GM21447 (cell line): Measurements from ENCODE around the gene PLXDC1.
A peak's percentile ranks its signal among the peaks of the same experiment; 100 is the strongest.
"Not testable (repeated sequence)": the region's sequence is repeated elsewhere in the genome, so short reads cannot be mapped to it uniquely, and the experiment has no call there.

Experiments
- ATAC-seq: cut with Tn5 transposase; IDR thresholded peaks from one replicate; pipeline ENCODE4 v1.9.1; 2021; ENCODE audit not compliant: unreplicated experiment

The PLXDC1 gene

DNA sequence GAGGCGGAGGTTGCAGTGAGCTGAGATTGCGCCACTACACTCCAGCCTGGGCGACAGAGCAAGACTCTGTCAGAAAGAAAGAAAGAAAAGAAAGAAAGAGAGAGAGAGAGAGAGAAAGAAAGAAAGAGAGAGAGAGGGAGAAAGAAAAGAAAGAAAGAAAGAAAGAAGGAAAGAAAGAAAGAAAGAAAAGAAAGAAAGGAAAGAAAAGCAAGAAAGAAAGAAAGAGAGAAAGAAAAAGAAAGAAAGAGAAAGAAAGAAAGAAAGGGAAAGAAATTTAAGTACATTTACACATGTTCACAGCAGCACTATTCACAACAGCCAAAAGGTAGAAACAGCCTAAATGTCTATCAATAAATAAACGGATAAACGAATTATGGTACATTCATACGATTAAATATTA lies 21.9 kb downstream of the PLXDC1 start:
- not testable (repeated sequence) for ATAC-seq

GRCh38 chr17:39126436-39126835 lies 25.0 kb downstream of the PLXDC1 start:
- ATAC-seq = no peak

- ATAC-seq = no peak
Measured at GRCh38 chr17:39125143-39125875, 26.1 kb downstream of the PLXDC1 start.

DNA sequence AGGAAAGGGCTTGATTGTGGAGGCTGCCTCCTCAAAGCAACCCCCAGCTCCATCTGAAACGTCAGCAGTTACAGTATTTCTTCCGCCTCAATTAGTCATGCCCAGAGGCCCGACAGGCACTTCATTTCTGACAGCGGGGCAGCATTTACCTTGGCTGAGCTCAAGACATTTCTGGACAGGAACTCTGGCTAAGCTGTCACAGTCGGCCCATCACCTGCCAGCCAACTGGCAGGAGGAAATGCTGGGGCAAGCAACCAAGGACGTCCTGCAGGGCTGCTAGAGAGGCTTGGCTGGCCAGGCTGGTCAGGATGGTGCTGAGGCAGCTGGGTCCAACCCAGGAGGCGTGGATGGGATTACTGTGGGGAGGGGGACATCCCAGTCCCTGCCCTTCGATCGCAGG lies 27.8 kb downstream of the PLXDC1 start:
- ATAC-seq = no peak

DNA sequence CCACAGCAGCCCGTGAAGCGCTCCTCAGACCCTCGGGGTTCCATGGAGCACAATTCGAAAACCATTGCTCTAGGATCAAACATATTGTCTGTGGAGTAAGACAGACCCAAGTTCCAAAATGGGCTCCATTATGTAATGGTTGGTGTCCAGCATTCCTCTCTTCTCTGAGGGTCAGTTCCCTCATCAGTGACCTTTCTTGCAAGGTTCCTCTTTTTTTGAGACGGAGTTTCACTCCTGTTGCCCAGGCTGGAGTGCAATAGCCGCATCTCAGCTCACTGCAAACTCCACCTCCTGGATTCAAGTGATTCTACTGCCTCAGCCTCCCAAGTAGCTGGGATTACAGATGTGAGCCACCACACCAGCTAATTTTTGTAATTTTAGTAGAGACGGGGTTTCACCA lies 28.4 kb downstream of the PLXDC1 start:
- ATAC-seq = no peak

DNA sequence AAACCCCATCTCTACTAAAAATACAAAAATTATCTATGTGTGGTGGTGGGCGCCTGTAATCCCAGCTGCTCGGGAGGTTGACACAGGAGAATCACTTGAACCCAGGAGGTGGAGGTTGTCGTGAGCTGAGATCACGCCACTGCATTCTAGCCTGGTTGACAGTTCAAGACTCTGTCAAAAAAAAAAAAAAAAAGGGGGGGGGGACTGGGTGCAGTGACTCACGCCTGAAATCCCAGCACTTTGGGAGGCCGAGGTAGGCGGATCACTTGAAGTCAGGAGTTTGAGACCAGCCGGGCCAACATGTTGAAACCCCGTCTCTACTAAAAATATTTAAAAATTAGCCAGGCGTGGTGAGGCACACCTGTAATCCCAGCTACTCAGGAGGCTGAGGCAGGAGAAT lies 29.5 kb downstream of the PLXDC1 start:
- ATAC-seq = not testable (repeated sequence)

- peak; percentile 63 for ATAC-seq
Measured at GRCh38 chr17:39118674-39119419, 32.6 kb downstream of the PLXDC1 start.

DNA sequence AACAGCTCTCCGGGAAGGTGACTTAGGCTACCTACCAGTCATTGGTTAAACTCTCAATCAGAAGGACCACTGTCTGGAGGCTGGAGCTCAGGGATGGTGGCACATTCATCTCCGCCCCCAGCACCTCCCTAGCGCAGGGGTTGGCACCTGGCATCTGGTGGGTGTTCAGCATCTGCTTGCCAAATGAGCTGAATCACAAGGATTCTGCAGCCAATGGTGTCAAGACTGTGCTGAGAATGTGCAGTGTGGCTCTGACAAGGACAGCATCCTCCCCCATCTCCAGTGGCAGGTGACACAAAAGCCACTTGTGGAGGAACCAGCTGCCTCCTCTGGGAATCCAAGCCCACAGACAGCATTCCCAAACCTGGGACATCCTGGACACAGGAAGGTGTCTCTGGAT lies 35.2 kb downstream of the PLXDC1 start:
- no peak for ATAC-seq

- no peak for ATAC-seq
Measured at GRCh38 chr17:39115135-39115534, 36.3 kb downstream of the PLXDC1 start.

- ATAC-seq = no peak
Measured at GRCh38 chr17:39114723-39115122, 36.7 kb downstream of the PLXDC1 start.

GRCh38 chr17:39113871-39114270 lies 37.6 kb downstream of the PLXDC1 start:
- ATAC-seq = no peak

- ATAC-seq = no peak
Measured at GRCh38 chr17:39110435-39111136, 40.9 kb downstream of the PLXDC1 start.

- no peak for ATAC-seq
Measured at GRCh38 chr17:39108461-39109375, 42.7 kb downstream of the PLXDC1 start.

DNA sequence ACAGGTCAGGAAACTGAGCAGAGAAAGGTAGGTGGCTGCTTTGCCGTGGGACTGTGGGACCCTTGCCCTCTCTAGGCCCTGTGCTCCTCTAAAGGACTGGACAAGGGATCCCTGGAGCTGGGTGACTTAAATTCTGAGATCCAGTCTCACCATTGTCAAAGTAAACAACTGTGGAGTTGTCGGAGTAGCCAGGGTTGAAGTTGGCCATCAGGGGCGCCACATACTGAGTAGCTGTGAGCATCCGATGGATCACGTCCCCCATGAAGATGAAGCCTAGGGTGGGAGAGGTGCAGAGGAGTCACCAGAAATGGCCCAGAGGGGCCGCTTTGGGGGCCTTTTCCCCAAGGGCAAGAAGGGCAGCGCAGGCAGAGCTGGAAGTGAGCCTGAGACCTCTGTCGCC lies 43.5 kb downstream of the PLXDC1 start:
- ATAC-seq = no peak

GRCh38 chr17:39107155-39107554 lies 44.3 kb downstream of the PLXDC1 start:
- no peak for ATAC-seq

- no peak for ATAC-seq
Measured at GRCh38 chr17:39105705-39106104, 45.7 kb downstream of the PLXDC1 start.

DNA sequence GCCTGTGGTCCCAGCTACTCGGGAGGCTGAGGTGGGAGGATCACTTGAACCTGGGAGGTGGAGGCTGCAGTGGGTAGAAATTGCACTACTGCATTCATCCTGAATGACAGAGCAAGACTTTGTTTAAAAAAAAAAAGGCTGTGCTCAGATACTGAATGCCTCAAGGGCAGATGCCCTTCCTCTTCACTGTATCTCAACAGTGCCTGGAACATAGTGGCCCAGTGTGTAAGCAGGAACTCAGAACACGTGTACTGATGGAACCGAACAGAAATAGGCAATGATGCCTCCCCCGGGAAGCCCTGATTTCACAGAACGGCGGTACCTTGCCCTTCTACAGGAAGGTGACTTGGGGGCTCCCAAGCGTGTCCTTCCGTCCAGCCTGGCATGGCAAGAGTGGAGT lies 46.8 kb downstream of the PLXDC1 start:
- no peak for ATAC-seq

DNA sequence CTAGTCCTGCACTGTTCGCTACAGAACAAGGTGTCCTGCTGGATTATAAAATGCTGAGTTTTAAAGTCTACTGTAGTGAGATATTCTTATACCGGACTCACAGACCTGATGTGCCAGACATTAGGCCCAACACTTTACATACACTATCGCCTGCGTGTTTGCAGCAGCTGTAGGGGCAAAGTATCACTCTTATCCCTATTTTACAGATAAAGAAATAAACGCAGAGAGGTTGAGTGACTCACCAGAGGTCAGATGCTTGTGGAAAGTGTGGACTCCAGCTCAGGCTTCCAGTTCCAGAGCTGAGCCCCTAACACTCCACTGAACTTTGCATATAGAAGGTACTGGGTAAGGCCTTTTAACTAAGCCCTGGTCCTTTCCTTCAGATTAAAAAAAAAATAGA lies 47.4 kb downstream of the PLXDC1 start:
- no peak for ATAC-seq

- no peak for ATAC-seq
Measured at GRCh38 chr17:39101091-39101490, 50.3 kb downstream of the PLXDC1 start.

GRCh38 chr17:39100530-39100929 lies 50.9 kb downstream of the PLXDC1 start:
- no peak for ATAC-seq
